Trophoblast cell (in vitro differentiated cells and primary cell): ENCODE data around the gene AQP5.

ENCODE experiments used
- DNase-seq, 2 donors: peaks; one replicate each; pipeline ENCODE4 v3.0.0-alpha.2; 2016
- H2AFZ ChIP-seq: 2 replicates; pipeline ENCODE4 v1.6.1; 2013; ENCODE audit warnings: low read length, moderate library complexity, mild to moderate bottlenecking; ENCODE audit not compliant: insufficient read depth, poor library complexity
- H2AK5ac ChIP-seq: 2 replicates; pipeline ENCODE4 v1.6.1; 2013; ENCODE audit warnings: mild to moderate bottlenecking, low read length
- H2BK120ac ChIP-seq: 2 replicates; pipeline ENCODE4 v1.6.1; 2013; ENCODE audit warnings: low read length, mild to moderate bottlenecking, moderate library complexity; ENCODE audit not compliant: insufficient read depth, poor library complexity
- H2BK12ac ChIP-seq: 2 replicates; pipeline ENCODE4 v1.6.1; 2013; ENCODE audit warnings: mild to moderate bottlenecking, low read length, moderate library complexity
- H2BK5ac ChIP-seq: 2 replicates; pipeline ENCODE4 v1.6.1; 2013; ENCODE audit warnings: low read length, low read depth, moderate library complexity, mild to moderate bottlenecking; ENCODE audit not compliant: poor library complexity
- H3K14ac ChIP-seq: 2 replicates; pipeline ENCODE4 v1.6.1; 2013; ENCODE audit warnings: mild to moderate bottlenecking, low read length
- H3K18ac ChIP-seq: 2 replicates; pipeline ENCODE4 v1.6.1; 2013; ENCODE audit warnings: mild to moderate bottlenecking, low read length
- H3K23ac ChIP-seq: 2 replicates; pipeline ENCODE4 v1.6.1; 2013; ENCODE audit warnings: low read length
- H3K27ac ChIP-seq: 2 replicates; pipeline ENCODE4 v1.5.1; 2013; ENCODE audit warnings: low read depth, mild to moderate bottlenecking, inconsistent platforms, low read length, moderate library complexity
- H3K27me3 ChIP-seq: 2 replicates; pipeline ENCODE4 v1.6.1; 2013; ENCODE audit warnings: inconsistent platforms, mild to moderate bottlenecking, low read length, moderate library complexity; ENCODE audit not compliant: insufficient read depth
- H3K36me3 ChIP-seq, 2 experiments: 1 replicate in 1 of 2; 2 replicates in 1 of 2; pipeline ENCODE4 v1.6.1; 2013; ENCODE audit warnings: low read length in 2 of 2, mild to moderate bottlenecking in 2 of 2, moderate library complexity in 1 of 2; ENCODE audit not compliant: insufficient read depth in 2 of 2, control insufficient read depth in 1 of 2
- H3K4ac ChIP-seq: 2 replicates; pipeline ENCODE4 v1.6.1; 2013; ENCODE audit warnings: low read depth, mild to moderate bottlenecking, low read length, moderate library complexity
- H3K4me1 ChIP-seq, 2 experiments: 1 replicate in 1 of 2; 2 replicates in 1 of 2; pipeline ENCODE4 v1.6.1; 2013; ENCODE audit warnings: low read length in 2 of 2, mild to moderate bottlenecking in 2 of 2, moderate library complexity in 1 of 2; ENCODE audit not compliant: insufficient read depth in 2 of 2, control insufficient read depth in 1 of 2
- H3K4me2 ChIP-seq: 2 replicates; pipeline ENCODE4 v1.6.1; 2013; ENCODE audit warnings: inconsistent platforms, mild to moderate bottlenecking, low read length, moderate library complexity
- H3K4me3 ChIP-seq: 2 replicates; pipeline ENCODE4 v1.5.1; 2013; ENCODE audit warnings: mild to moderate bottlenecking, low read depth, low read length, inconsistent platforms
- H3K79me1 ChIP-seq: one replicate; pipeline ENCODE4 v1.6.1; 2013; ENCODE audit warnings: low read length
- H3K79me2 ChIP-seq: 2 replicates; pipeline ENCODE4 v1.6.1; 2013; ENCODE audit warnings: low read length, mild to moderate bottlenecking; ENCODE audit not compliant: control insufficient read depth, insufficient read depth, poor library complexity
- H3K9ac ChIP-seq: 2 replicates; pipeline ENCODE4 v1.6.1; 2013; ENCODE audit warnings: mild to moderate bottlenecking, low read length
- H3K9me3 ChIP-seq: 2 replicates; pipeline ENCODE4 v1.6.1; 2013; ENCODE audit warnings: low read depth, mild to moderate bottlenecking, control low read depth, inconsistent platforms, low read length; ENCODE audit not compliant: insufficient read depth
- H4K12ac ChIP-seq: 2 replicates; pipeline ENCODE4 v1.6.1; 2013; ENCODE audit warnings: low read depth, mild to moderate bottlenecking, low read length, moderate library complexity
- H4K8ac ChIP-seq: 2 replicates; pipeline ENCODE4 v1.6.1; 2013; ENCODE audit warnings: low read depth, mild to moderate bottlenecking, low read length, moderate library complexity
- H4K91ac ChIP-seq: one replicate; pipeline ENCODE4 v1.6.1; 2013; ENCODE audit warnings: low read depth, mild to moderate bottlenecking, low read length, moderate library complexity
- WGBS: extraction: QIAGEN DNeasy Blood & Tissue Kit; methylation state at CpG from one replicate; pipeline ENCODE4 v1.1.7; 2013; ENCODE audit warnings: missing lambda C conversion rate; ENCODE audit not compliant: insufficient read length, insufficient coverage; ENCODE audit errors: extremely low coverage; 5-methylcytosine and 5-hydroxymethylcytosine counted together

AQP5 gene

GRCh38 chr12:49976557-49976956 is 14.9 kb downstream of the AQP5 start:
- no peaks in the 10 kb centered on the region for H3K79me2 ChIP-seq
- H3K4ac ChIP-seq = no peak overlapping the region
- H3K23ac ChIP-seq = no peak overlapping the region
- H3K27ac ChIP-seq = no peak overlapping the region
- no peak overlapping the region for H3K4me3 ChIP-seq
- H4K12ac ChIP-seq = no peak overlapping the region
- H2AK5ac ChIP-seq = no peak overlapping the region
- no peak overlapping the region for H2BK120ac ChIP-seq
- no peak overlapping the region for H3K14ac ChIP-seq
- H2AFZ ChIP-seq = no peak overlapping the region
- H3K4me2 ChIP-seq = no peak overlapping the region
- H4K91ac ChIP-seq = no peak overlapping the region
- no peak overlapping the region for H2BK12ac ChIP-seq
- no peaks in the 10 kb centered on the region for H3K27me3 ChIP-seq
- no CpG with 5 or more reads among the region's 2 CpGs for WGBS
- no peak overlapping the region for H2BK5ac ChIP-seq
- no peak for DNase-seq
- no peaks in the 10 kb centered on the region for H3K36me3 ChIP-seq
- no peak overlapping the region for H4K8ac ChIP-seq
- no peak overlapping the region for H3K9ac ChIP-seq
- H3K79me1 ChIP-seq = no peaks in the 10 kb centered on the region
- H3K9me3 ChIP-seq = no peaks in the 10 kb centered on the region
- no peak overlapping the region for H3K18ac ChIP-seq
- H3K4me1 ChIP-seq = no peaks in the 10 kb centered on the region

GRCh38 chr12:49978125-49978524 is 16.5 kb downstream of the AQP5 start:
- Histone ChIP-seq H3K14ac (no peak overlapping the region), H4K8ac (no peak overlapping the region), H3K27me3 (no peaks in the 10 kb centered on the region), H3K9me3 (no peaks in the 10 kb centered on the region), H3K36me3 (no peaks in the 10 kb centered on the region), H3K27ac (no peak overlapping the region), H3K18ac (no peak overlapping the region), H3K4me1 (no peaks in the 10 kb centered on the region), H3K4me2 (no peak overlapping the region), H2BK5ac (no peak overlapping the region), H3K23ac (no peak overlapping the region), H4K91ac (no peak overlapping the region), H3K4ac (no peak overlapping the region), H2BK120ac (no peak overlapping the region), H3K9ac (no peak overlapping the region), H3K4me3 (no peak overlapping the region), H4K12ac (no peak overlapping the region), H3K79me1 (no peaks in the 10 kb centered on the region), H2AK5ac (no peak overlapping the region), H2AFZ (no peak overlapping the region), H3K79me2 (no peaks in the 10 kb centered on the region), H2BK12ac (no peak overlapping the region)
- DNase-seq = no peak
- no CpG with 5 or more reads among the region's 4 CpGs for WGBS

GRCh38 chr12:49979016-49979586 is 17.4 kb downstream of the AQP5 start:
- H4K91ac ChIP-seq = no peak overlapping the region
- H3K36me3 ChIP-seq = no peaks in the 10 kb centered on the region
- H3K79me2 ChIP-seq = no peaks in the 10 kb centered on the region
- H2AK5ac ChIP-seq = no peak overlapping the region
- H3K4me1 ChIP-seq = no peaks in the 10 kb centered on the region
- no peak overlapping the region for H3K4me3 ChIP-seq
- no peak overlapping the region for H3K9ac ChIP-seq
- H3K23ac ChIP-seq = no peak overlapping the region
- no peak overlapping the region for H4K12ac ChIP-seq
- H2BK120ac ChIP-seq = no peak overlapping the region
- no peaks in the 10 kb centered on the region for H3K79me1 ChIP-seq
- no peaks in the 10 kb centered on the region for H3K27me3 ChIP-seq
- H3K27ac ChIP-seq = no peak overlapping the region
- no peak overlapping the region for H3K18ac ChIP-seq
- no peak overlapping the region for H4K8ac ChIP-seq
- H3K9me3 ChIP-seq = no peaks in the 10 kb centered on the region
- H2AFZ ChIP-seq = no peak overlapping the region
- H2BK5ac ChIP-seq = no peak overlapping the region
- H3K4me2 ChIP-seq = no peak overlapping the region
- H3K14ac ChIP-seq = no peak overlapping the region
- DNase-seq = no peak
- no CpG with 5 or more reads among the region's 10 CpGs for WGBS
- no peak overlapping the region for H3K4ac ChIP-seq
- no peak overlapping the region for H2BK12ac ChIP-seq

- Histone ChIP-seq H2BK12ac (no peak overlapping the region), H3K23ac (no peak overlapping the region), H2AK5ac (no peak overlapping the region), H3K4ac (no peak overlapping the region), H4K8ac (no peak overlapping the region), H2AFZ (no peak overlapping the region), H3K4me2 (no peak overlapping the region), H3K9me3 (no peaks in the 10 kb centered on the region), H3K36me3 (peaks cover 2 to 3% of the 10 kb centered on the region in 2 experiments), H3K18ac (no peak overlapping the region), H3K79me2 (no peaks in the 10 kb centered on the region), H3K79me1 (no peaks in the 10 kb centered on the region), H4K12ac (no peak overlapping the region), H3K27me3 (no peaks in the 10 kb centered on the region), H3K14ac (no peak overlapping the region), H2BK120ac (no peak overlapping the region), H3K4me1 (no peaks in the 10 kb centered on the region), H3K9ac (no peak overlapping the region), H2BK5ac (no peak overlapping the region), H4K91ac (no peak overlapping the region), H3K4me3 (no peak overlapping the region), H3K27ac (no peak overlapping the region)
- no CpG with 5 or more reads among the region's 3 CpGs for WGBS
- no peak for DNase-seq
Measured at GRCh38 chr12:49979791-49980190, 18.1 kb downstream of the AQP5 start.
